Breast epithelium (tissue), 3 donors: Measurements from ENCODE around the gene ITGA3.

ENCODE experiments used
- CTCF ChIP-seq, 3 donors: fragments of 450-650 bp; IDR thresholded peaks; one replicate each; pipeline ENCODE4 v1.5.1; 2016 to 2017; ENCODE audit warnings: antibody characterized with exemption in 3 of 3, mild to moderate bottlenecking in 3 of 3, moderate library complexity in 3 of 3
- POLR2A ChIP-seq: fragments of 450-650 bp; IDR thresholded peaks from one replicate; pipeline ENCODE4 v1.6.1; 2016; ENCODE audit warnings: antibody characterized with exemption, mild to moderate bottlenecking, moderate library complexity
- POLR2AphosphoS5 ChIP-seq, 3 donors: sonication (generic); formaldehyde crosslinking; IDR thresholded peaks; one replicate each; pipeline ENCODE4 v1.6.1; 2017; ENCODE audit warnings: antibody characterized with exemption in 3 of 3

- TF ChIP-seq CTCF (IDR thresholded peaks at IDR 0.05) = no peak
- TF ChIP-seq POLR2AphosphoS5 (IDR thresholded peaks at IDR 0.05) = no peak
- TF ChIP-seq POLR2A = no peak
Observed at GRCh38 chr17:50080096-50080480, 24.2 kb downstream of the ITGA3 start.
